VCaP (cell line): ENCODE results near the gene UBFD1.

ENCODE experiments used
- H3K27ac ChIP-seq: fragments of 450-650 bp; 2 replicates; pipeline ENCODE4 v1.5.1; 2017
- TF ChIP-seq, protein P1 (sequence below): fragments of 450-650 bp; conservative IDR thresholded peaks from 2 replicates; pipeline ENCODE4 v1.5.1; 2017; ENCODE audit warnings: mild to moderate bottlenecking, moderate library complexity

Gene UBFD1

GRCh38 chr16:23584186-23585076 is 26.9 kb downstream of the UBFD1 start:
- TF ChIP-seq, protein P1, sequence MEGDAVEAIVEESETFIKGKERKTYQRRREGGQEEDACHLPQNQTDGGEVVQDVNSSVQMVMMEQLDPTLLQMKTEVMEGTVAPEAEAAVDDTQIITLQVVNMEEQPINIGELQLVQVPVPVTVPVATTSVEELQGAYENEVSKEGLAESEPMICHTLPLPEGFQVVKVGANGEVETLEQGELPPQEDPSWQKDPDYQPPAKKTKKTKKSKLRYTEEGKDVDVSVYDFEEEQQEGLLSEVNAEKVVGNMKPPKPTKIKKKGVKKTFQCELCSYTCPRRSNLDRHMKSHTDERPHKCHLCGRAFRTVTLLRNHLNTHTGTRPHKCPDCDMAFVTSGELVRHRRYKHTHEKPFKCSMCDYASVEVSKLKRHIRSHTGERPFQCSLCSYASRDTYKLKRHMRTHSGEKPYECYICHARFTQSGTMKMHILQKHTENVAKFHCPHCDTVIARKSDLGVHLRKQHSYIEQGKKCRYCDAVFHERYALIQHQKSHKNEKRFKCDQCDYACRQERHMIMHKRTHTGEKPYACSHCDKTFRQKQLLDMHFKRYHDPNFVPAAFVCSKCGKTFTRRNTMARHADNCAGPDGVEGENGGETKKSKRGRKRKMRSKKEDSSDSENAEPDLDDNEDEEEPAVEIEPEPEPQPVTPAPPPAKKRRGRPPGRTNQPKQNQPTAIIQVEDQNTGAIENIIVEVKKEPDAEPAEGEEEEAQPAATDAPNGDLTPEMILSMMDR = no peak
- H3K27ac ChIP-seq = no peak overlapping the region

- H3K27ac ChIP-seq = no peak overlapping the region
- TF ChIP-seq, protein P1 = no peak
Measured at GRCh38 chr16:23587726-23588125, 30.2 kb downstream of the UBFD1 start.

GRCh38 chr16:23590181-23590580 is 32.7 kb downstream of the UBFD1 start:
- TF ChIP-seq, protein P1 = no peak
- no peak overlapping the region for H3K27ac ChIP-seq

DNA sequence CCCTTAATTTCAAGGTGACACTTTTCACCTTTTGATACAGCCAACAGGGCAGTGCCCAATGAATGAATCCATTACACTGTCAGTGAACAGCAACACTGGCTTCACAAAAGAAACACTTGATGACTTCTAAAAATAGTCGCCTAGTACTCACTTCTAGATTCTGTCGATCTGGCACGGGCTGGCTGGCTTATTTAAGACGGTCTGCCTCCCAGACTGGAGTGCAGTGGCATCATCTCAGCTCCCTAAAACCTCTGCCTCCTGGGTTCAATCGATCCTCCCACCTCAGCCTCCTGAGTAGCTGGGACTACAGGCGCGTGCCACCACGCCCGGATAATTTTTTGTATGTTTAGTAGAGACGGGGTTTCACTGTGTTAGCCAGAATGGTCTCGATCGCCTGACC is 36.7 kb downstream of the UBFD1 start:
- TF ChIP-seq, protein P1 = no peak

GRCh38 chr16:23595246-23595950 is 37.9 kb downstream of the UBFD1 start:
- TF ChIP-seq, protein P1 = no peak

More for the DNA sequence above, 36.7 kb downstream of the UBFD1 start:
- no peak overlapping the region for H3K27ac ChIP-seq

DNA sequence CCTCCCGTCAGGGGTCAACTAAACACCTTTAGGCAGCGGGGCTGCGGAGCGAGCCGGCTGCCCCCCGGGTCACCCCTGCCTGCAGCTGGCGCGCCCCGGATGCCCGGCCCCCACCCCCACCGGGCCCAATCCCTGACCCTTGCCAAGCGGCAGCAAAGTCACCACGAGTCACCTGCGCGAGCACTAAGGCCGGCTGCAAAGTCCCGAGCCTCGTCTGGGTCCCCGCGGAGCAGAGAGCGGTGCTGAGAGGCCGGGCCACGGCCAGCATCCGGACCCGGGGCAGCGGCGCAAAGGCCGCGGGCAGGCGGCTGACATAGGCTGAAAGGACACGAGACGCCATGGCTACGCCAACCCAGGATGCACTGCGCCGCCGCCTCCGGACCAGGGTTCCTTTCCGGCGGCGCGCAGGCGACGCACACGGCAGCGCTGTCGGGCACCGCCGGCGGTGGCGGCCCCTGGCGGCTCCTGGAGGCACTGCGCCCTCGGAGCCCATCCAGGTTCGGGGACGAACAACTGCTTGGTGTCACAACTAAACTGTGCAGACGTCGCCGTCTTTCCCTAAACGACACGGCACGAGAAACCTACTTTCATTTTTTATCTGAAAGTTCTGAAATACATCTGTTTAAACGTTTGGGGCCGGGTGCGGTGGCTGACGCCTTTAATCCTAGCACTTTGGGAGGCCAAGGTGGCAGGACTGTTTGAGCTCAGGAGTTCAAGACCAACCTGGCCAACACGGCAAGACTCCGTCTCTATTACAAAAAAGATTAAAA is 38.6 kb downstream of the UBFD1 start, which contains the start of gene NDUFAB1:
NDUFAB1 (minus strand) TSS at position 366 of the 770 bp plus-strand sequence; CDS start at position 340, 26 bp downstream.
- H3K27ac ChIP-seq = peak within 1 kb of the TSS; percentile 74
- TF ChIP-seq, protein P1 = peak; percentile 95

More at GRCh38 chr16:23595246-23595950, 37.9 kb downstream of the UBFD1 start:
- peak overlapping the region; percentile 74 for H3K27ac ChIP-seq
